Subcutaneous abdominal adipose tissue (tissue), 5 donors: ENCODE measurements around the gene NEK1.
"Not testable (repeated sequence)": the region's sequence is repeated elsewhere in the genome, so short reads cannot be mapped to it uniquely, and the experiment has no call there.

Experiments
- H3K27ac ChIP-seq: one replicate; pipeline ENCODE4 v1.7.0; 2013; ENCODE audit warnings: low read depth, mild to moderate bottlenecking, inconsistent platforms, low read length, moderate library complexity
- H3K27me3 ChIP-seq, 5 donors: one replicate each; pipeline ENCODE4 v1.7.0; 2013; ENCODE audit warnings: low read length in 5 of 5, inconsistent platforms in 1 of 5; ENCODE audit not compliant: control insufficient read depth in 5 of 5, insufficient read depth in 4 of 5
- H3K36me3 ChIP-seq, 5 donors: one replicate each; pipeline ENCODE4 v1.7.0; 2013; ENCODE audit warnings: low read length in 5 of 5; ENCODE audit not compliant: control insufficient read depth in 5 of 5, insufficient read depth in 5 of 5
- H3K4me1 ChIP-seq, 5 donors: one replicate each; pipeline ENCODE4 v1.7.0; 2013; ENCODE audit warnings: low read length in 5 of 5, mild to moderate bottlenecking in 3 of 5, moderate library complexity in 1 of 5; ENCODE audit not compliant: control insufficient read depth in 5 of 5, insufficient read depth in 5 of 5
- H3K4me3 ChIP-seq, 5 donors: one replicate each; pipeline ENCODE4 v1.7.0; 2013; ENCODE audit warnings: low read length in 5 of 5, low read depth in 1 of 5
- H3K9ac ChIP-seq, 5 donors: one replicate each; pipeline ENCODE4 v1.7.0; 2013; ENCODE audit warnings: low read length in 5 of 5, mild to moderate bottlenecking in 4 of 5, moderate library complexity in 3 of 5
- H3K9me3 ChIP-seq, 5 donors: one replicate each; pipeline ENCODE4 v1.7.0; 2013; ENCODE audit warnings: low read length in 5 of 5; ENCODE audit not compliant: control insufficient read depth in 5 of 5
- donor health status: healthy.
- donor health status: healthy.
- donor health status: healthy.
- donor health status: healthy.
- donor health status: healthy.

NEK1 gene

GRCh38 chr4:169438057-169438480, 174.3 kb downstream of the NEK1 start:
- Histone ChIP-seq H3K4me3 (no peak overlapping the region), H3K4me1 (peaks cover 0 to 18% (median 10%) of the 10 kb centered on the region in 5 donors), H3K9me3 (peaks cover 0 to 3% (median 0%) of the 10 kb centered on the region in 5 donors), H3K36me3 (no peaks in the 10 kb centered on the region), H3K27ac (no peak overlapping the region), H3K27me3 (no peaks in the 10 kb centered on the region), H3K9ac (no peak overlapping the region)

DNA sequence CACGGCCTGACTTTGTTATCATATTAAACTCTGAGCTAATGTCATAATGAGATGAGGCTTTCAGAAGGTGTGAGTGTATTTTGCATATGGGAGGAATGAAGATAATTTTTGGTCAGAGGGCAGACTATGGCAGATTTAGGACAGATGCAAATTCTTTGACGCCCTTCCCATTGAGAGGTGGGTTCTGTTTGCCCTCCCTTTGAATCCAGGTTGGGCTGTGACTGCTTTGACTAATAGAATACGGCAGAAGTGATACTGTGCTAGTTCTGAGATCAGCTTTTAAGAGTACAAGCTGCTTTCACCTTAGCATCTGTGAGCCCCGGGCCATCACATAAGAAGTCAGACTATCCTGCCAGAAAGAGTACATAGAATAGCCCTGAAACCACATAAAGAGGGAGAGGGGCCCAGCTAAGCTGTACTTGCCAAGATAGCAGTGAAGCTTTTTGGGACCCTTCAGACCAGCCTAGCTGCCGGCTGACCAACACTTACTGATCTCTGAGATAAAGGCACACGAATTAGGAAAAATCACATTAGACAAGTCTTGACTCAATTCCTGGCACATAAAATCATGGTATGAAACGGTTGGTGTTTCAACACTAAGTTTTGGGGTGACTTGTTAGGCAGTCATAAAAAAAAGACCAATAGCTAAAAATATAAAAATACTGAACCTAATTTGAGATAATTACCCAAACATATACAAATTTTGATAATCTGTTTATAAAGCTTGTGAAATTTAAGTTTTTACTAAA, 174.9 kb downstream of the NEK1 start:
- Histone ChIP-seq H3K4me3 (no peak overlapping the region), H3K9ac (no peak overlapping the region), H3K36me3 (peaks cover 0 to under 1% (median 0%) of the 10 kb centered on the region in 5 donors), H3K4me1 (peaks cover 0 to 18% (median 10%) of the 10 kb centered on the region in 5 donors), H3K9me3 (no peaks in the 10 kb centered on the region), H3K27ac (no peak overlapping the region), H3K27me3 (no peaks in the 10 kb centered on the region)

- H3K27me3 ChIP-seq, result no peaks in the 10 kb centered on the region
- no peak overlapping the region for H3K4me3 ChIP-seq
These were observed 175.6 kb downstream of the NEK1 start for GRCh38 chr4:169436734-169437133.

GRCh38 chr4:169428376-169428775, 184.0 kb downstream of the NEK1 start:
- Histone ChIP-seq H3K4me3 (no peak overlapping the region), H3K9me3 (no peaks in the 10 kb centered on the region), H3K4me1 (no peaks in the 10 kb centered on the region), H3K36me3 (peaks cover 8 to 23% (median 12%) of the 10 kb centered on the region in 5 donors), H3K9ac (no peak overlapping the region), H3K27me3 (no peaks in the 10 kb centered on the region), H3K27ac (no peak overlapping the region)

More at GRCh38 chr4:169436734-169437133, 175.6 kb downstream of the NEK1 start:
- H3K9ac ChIP-seq, result no peak overlapping the region
- peaks cover 0 to 18% (median 10%) of the 10 kb centered on the region in 5 donors for H3K4me1 ChIP-seq
- H3K36me3 ChIP-seq, result peaks cover 0 to 6% (median 0%) of the 10 kb centered on the region in 5 donors
- H3K27ac ChIP-seq, result no peak overlapping the region
- H3K9me3 ChIP-seq, result no peaks in the 10 kb centered on the region

- not testable (repeated sequence) for H3K27ac ChIP-seq, H3K4me1 ChIP-seq, H3K9me3 ChIP-seq, H3K27me3 ChIP-seq, H3K4me3 ChIP-seq, H3K9ac ChIP-seq
- H3K36me3 ChIP-seq, result peaks cover 8 to 23% (median 12%) of the 10 kb centered on the region in 5 donors
These were observed 184.7 kb downstream of the NEK1 start for GRCh38 chr4:169427727-169428126.

DNA sequence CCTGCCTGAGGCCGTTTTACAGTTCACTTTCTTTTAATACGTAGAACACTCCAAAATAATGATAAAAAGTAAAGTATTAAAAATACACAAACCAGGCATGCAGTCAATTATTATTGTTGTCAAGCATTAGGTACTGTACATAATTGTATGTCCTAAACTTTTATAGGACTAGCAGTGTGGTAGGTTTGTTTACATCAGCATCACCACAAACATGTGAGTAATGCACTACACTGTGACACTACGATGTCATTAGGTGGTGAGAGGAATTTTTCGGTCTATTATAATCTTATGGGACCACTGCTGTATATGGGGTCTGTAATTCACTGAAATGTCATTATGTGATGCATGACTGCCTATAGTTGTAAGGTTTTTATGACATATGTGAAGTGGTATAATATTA, 192.1 kb downstream of the NEK1 start:
- no peaks in the 10 kb centered on the region for H3K4me1 ChIP-seq
- no peak overlapping the region for H3K9ac ChIP-seq
- H3K4me3 ChIP-seq, result no peak overlapping the region
- H3K9me3 ChIP-seq, result no peaks in the 10 kb centered on the region
- peaks cover 11 to 20% (median 13%) of the 10 kb centered on the region in 5 donors for H3K36me3 ChIP-seq
- no peak overlapping the region for H3K27ac ChIP-seq
- H3K27me3 ChIP-seq, result no peaks in the 10 kb centered on the region

- H3K4me3 ChIP-seq, result no peak overlapping the region
- no peaks in the 10 kb centered on the region for H3K9me3 ChIP-seq
- peaks cover 0 to 12% (median 3%) of the 10 kb centered on the region in 5 donors for H3K36me3 ChIP-seq
- H3K27ac ChIP-seq, result no peak overlapping the region
- no peaks in the 10 kb centered on the region for H3K27me3 ChIP-seq
- H3K9ac ChIP-seq, result no peak overlapping the region
- H3K4me1 ChIP-seq, result no peaks in the 10 kb centered on the region
These were observed 193.5 kb downstream of the NEK1 start for GRCh38 chr4:169418846-169419245.

DNA sequence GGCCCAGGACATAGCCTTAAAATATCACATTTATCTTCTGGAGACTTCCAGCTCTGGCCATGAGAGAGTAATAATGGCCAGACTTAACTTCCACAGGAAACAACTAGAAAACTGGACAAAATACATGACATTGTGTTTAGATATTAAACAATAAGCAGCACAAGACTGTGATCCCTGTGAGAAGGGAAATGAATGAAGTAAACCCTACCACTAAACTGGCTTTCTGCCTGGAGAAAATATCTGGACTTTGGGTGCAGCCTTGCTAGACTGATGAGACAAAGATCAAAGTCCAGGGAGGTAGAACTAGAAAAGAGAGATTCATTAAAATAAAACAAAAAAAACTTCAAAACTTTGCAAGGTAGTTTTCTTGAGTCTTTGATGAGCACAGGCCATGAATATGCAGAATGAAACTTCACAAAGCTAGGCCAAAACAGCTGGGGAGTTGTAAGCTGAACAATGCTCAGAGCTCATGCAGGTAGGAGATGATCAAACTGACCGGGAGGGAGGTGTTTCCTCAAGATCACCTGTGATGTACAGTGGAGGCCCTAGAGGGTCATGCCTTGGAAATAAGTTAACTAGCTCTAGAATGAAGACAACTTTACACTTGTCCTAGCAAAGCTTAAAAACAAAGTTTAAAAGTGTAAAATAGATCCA, 194.6 kb downstream of the NEK1 start:
- Histone ChIP-seq H3K9me3 (no peaks in the 10 kb centered on the region), H3K27ac (no peak overlapping the region), H3K9ac (no peak overlapping the region), H3K4me1 (no peaks in the 10 kb centered on the region), H3K4me3 (no peak overlapping the region), H3K27me3 (no peaks in the 10 kb centered on the region), H3K36me3 (peaks cover 0 to 10% (median 3%) of the 10 kb centered on the region in 5 donors)

- H3K9me3 ChIP-seq, result no peaks in the 10 kb centered on the region
- H3K36me3 ChIP-seq, result peaks cover 0 to 8% (median 3%) of the 10 kb centered on the region in 5 donors
- H3K9ac ChIP-seq, result no peak overlapping the region
- no peaks in the 10 kb centered on the region for H3K4me1 ChIP-seq
- no peaks in the 10 kb centered on the region for H3K27me3 ChIP-seq
- H3K4me3 ChIP-seq, result no peak overlapping the region
- no peak overlapping the region for H3K27ac ChIP-seq
These were observed 195.4 kb downstream of the NEK1 start for GRCh38 chr4:169416997-169417396.

GRCh38 chr4:169416461-169416860, 195.9 kb downstream of the NEK1 start:
- Histone ChIP-seq H3K9me3 (no peaks in the 10 kb centered on the region), H3K9ac (no peak overlapping the region), H3K4me1 (no peaks in the 10 kb centered on the region), H3K36me3 (peaks cover 0 to 8% (median 3%) of the 10 kb centered on the region in 5 donors), H3K4me3 (no peak overlapping the region), H3K27ac (no peak overlapping the region), H3K27me3 (no peaks in the 10 kb centered on the region)
